HG03045 (cell line): Measurements from ENCODE around the gene FUT2.
"Not testable (repeated sequence)": the region's sequence is repeated elsewhere in the genome, so short reads cannot be mapped to it uniquely, and the experiment has no call there.

Source experiments
- ATAC-seq: cut with Tn5 transposase; IDR thresholded peaks from one replicate; pipeline ENCODE4 v1.9.1; 2021; ENCODE audit warnings: mild to moderate bottlenecking, moderate library complexity; ENCODE audit not compliant: unreplicated experiment

FUT2 gene

DNA sequence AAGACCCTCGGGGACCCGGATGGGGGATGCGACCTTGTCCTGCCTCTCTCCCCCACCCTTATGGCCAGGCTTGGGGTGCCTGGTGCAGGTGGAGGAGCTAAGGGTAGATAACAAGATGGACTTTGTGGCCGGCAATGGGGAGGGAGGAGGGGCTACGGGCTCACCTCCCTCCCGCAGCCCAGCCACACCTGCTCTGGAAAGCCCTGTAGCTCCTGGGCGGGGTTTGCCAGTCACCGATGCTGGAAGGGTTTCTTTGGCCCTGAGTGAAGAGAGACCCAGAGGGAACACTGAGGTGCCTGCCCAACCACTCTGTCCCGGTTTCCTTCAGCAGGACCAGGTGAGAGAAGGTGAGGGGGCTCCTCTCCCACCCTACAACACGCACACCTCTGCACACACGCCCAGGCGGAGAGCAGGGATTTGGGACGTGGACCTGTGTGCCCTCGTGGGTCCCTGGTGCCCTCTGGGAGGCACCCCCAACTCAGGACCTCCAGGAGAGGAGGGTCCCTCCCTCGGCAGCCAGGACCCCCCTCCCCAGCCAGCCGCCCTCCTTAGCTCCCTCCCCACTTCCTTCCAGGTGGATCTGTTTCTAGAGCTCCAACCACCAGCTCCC is at the start of gene FUT2:
FUT2 (plus strand) TSS at position 229 of the 610 bp plus-strand sequence. CDS start 6,986 bp downstream, outside the sequence.
- ATAC-seq: no peak

DNA sequence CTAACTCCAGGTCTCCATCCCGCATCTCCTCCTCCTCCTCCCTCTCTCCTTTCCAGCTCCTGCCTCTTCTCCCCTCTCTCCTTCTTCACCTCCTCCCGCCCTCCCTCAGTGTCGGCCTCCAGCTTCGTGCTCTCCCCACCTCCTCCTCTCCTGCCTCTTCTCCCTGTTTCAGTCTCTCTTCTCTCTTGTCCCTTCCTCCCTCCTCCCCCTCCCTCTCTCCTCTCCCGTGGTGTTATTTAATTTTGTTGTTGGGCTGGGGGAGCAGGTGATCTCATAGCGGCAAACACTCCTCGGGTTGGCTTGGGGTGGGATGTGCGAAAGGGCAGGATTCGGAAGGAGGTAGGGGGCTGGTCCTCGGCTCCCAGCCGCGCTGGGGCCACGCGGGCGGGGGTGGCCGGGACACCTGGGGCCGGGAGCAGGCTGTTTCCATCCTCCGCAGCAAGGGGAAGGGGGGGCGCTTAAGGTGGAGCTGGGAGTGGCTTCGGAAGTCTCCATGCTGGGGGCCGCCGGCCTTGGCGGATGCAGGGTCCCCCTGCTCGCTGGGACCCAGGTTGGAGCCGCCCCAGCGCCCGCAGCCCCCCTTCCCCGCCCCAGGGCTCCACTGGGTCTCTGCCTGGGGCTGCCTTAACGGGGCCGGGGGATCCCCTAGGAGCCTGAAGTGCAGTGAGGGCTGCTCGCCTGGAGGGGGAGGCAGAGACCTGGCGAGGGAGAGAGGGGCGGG is 49.6 kb upstream of the FUT2 start, which contains the start of gene CA11:
CA11 (minus strand) TSS at position 187 of the 721 bp plus-strand sequence. CDS start 555 bp downstream, outside the sequence.
- ATAC-seq: peak; percentile 76

DNA sequence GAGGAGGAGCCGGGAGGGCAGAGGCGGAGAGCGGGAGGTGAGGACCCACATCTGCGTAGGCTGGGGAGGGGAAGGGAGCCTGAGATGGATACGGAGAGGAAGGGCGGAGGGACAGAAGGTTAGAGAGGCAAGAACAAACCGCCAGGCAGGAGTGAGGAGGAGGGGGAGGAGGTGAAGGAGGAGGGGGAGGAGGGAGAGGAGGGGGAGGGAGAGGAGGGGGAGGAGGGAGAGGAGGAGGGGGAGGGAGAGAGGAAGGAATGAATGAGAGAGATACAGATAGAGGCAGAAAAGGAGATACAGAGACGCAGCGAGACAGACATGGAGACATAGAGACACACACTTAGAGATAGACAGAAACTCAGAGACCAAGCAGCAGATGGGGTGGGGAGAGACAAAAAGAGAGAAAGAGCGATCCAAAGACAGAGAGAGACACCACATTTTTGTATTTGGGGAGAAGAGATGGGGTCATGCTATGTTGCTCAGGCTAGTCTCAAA is 49.0 kb upstream of the FUT2 start:
- no peak for ATAC-seq

DNA sequence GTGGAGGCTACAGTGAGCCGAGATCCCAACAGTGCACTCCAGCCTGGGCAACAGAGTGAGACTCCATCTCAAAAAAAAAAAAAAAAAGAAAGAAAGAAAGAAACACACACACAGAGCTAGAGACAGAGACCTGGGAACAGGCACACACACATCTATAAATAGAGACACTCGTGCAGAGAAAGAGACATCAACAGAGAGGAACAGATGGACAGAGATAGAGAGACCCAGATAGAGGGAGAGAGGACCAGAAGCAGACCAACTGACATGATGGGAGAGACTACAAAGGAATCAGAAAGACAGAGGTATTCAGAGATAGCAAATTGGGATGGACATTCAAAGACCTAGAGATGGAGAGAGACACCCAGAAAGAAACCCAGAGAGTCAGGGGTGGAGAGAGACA is 47.6 kb upstream of the FUT2 start:
- no peak for ATAC-seq

DNA sequence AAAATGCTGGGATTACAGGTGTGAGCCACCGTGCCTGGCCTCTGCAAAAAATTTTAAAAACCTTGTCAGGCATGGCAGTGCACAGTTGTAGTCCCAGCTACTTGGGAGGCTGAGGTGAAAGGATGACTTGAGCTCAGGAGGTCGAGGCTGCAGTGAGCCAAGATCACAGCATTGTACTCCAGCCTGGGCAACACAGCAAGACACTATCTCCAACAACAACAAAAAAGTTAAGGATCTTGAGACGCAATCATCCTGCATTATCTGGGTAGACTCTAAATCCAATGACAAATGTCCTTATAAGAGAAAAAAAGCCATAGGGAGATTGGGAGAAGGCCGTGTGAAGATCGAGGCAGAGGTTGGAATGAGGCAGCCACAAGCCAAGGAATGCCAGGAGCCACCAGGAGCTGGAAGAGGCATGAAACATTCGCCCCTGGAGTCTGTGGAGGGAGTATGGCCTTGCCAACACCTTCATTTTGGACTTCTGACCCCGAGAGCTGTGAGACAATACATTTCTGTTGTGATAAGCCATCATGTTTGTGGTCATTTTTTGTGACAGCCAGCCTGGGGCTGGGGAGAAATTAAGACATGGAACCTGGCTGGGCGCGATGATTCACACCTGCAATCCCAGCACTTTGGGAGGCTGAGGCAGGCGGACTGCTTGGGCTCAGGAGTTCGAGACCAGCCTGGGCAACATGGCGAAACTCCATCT is 44.6 kb upstream of the FUT2 start:
- ATAC-seq: no peak

DNA sequence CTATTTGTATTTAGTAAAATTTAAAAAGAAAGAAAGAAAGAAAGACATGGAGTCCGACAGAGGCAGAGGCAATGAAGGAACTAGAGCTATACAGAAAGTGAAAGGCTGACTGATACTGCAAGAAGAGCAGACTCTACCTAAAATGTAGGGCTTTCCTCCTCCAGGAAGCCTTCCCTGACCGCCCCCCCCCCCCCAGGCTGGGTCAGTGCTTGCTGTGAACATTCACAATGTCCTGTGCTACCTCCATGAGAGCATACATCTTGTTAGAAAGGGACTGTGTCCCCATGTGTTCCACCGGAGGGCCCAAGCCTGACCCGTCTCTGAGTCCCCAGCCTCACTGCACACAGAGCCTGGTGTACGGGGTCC is 44.1 kb upstream of the FUT2 start:
- no peak for ATAC-seq

DNA sequence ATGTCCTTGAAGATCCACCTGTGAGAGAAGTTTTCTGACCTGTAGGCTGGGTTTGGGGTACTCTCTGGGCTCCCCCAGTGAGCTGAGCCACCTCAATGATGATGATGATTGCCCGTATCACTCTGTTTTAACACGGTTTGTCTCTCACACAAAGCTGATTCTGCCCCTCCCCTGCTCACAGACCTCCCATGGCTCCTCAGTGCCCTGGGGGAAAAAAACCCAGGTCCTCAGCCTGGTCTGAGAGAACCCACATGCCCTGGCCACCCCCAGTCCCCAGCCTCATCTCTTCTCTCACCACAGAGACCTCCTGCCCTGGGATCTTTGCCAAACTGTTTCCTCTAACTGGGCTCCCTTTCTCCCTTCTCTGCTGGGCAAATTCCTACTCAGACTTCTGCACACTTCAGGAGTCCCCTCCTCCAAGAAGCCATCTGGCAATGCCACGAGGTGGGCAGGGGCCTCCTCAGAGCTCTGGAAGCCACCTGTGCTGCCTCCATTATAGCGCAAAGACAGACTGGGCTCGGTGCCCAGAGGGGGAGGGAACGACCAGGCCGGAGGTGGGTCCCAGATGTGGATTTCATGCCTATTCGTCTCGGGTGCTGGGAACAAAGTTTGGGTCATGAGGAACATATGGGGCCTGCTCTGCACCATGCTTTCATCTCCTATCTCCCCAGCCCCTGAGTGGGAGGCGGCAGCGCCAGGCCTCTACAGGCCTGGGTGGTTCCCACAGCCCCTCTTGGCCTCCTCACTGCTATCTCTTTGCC is 41.3 kb upstream of the FUT2 start:
- no peak for ATAC-seq

DNA sequence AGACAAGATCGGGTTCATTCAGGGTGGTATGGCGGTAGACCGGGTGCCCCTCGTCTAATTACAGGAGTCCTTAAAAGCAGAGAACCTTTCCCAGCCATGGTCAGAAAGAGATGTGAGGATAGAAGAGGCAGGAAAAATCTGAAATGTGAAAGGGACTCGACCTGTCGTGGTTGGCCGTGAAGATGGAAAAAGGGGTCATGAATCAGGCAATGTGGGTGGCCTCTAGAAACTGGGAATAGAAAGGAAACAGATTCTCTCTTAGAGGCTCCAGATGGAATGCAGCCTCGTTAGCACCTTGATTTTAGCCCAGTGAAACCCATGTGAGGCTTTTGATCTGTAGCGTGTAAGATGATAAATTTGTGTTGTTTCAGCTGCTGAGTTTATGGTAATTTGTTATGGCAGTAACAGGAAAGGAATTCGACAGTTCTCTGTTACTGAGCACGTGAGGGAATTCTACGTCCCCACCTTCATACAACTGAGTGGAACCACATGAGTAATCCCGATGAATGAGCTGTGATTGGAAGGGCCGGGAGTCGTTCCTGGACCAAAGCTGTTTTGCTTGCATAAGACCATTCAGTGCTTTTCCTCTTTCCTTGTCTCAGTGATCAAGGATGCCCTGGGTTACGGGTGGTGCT is 38.8 kb upstream of the FUT2 start:
- no peak for ATAC-seq

DNA sequence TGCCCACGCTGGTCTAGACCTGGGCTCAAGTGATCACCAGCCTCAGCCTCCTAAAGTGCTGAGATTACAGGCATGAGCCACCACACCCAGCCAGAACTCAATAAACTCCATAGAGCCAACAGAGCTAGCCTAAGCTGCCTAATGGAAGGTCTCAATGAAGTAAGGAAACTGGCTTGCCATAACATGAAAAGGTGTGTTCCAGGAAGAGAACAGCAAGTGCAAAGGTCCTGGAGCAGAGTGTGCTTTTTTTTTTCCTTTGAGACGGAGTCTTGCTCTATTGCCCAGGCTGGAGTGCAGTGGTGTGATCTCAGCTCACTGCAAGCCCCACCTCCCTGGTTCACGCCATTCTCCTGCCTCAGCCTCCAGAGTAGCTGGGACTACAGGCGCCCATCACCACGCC is 37.9 kb upstream of the FUT2 start:
- not testable (repeated sequence) for ATAC-seq

DNA sequence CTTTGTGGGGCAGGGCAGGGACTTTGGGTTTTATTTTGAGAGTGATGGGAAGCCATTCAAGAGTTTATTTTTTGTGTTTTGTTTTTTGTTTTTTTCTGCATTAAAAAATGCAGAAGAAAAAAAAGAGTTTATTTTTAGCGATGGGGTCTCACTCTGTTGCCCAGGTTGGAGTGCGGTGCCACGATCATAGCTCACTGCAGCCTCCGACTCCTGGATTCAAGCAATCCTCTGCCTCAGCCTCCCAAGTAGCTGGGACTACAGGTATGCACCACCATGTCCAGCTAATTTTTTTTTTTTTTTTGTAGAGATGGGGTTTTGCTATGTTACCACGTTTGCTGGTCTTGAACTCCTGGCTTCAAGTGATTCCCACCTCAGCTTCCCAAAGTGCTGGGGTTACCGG is 37.3 kb upstream of the FUT2 start:
- no peak for ATAC-seq

DNA sequence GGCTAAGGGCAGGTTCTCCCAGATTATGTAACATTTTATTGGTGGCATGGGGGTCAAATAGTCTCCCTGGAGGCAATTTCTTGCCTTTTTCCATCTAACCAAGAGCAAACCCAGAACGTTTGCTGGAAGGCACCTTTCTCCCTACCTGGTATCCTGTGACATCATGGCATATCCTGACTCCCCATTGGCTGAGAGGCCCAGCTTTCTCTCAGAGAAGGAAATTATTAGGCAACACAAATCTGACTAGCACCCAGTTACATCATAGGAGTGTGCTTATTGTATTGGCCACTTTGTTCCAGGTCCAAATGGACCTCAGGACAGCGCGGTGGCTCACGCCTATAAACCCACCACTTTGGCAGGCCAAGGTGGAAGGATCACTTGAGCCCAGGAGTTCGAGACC is 36.0 kb upstream of the FUT2 start:
- ATAC-seq: no peak

DNA sequence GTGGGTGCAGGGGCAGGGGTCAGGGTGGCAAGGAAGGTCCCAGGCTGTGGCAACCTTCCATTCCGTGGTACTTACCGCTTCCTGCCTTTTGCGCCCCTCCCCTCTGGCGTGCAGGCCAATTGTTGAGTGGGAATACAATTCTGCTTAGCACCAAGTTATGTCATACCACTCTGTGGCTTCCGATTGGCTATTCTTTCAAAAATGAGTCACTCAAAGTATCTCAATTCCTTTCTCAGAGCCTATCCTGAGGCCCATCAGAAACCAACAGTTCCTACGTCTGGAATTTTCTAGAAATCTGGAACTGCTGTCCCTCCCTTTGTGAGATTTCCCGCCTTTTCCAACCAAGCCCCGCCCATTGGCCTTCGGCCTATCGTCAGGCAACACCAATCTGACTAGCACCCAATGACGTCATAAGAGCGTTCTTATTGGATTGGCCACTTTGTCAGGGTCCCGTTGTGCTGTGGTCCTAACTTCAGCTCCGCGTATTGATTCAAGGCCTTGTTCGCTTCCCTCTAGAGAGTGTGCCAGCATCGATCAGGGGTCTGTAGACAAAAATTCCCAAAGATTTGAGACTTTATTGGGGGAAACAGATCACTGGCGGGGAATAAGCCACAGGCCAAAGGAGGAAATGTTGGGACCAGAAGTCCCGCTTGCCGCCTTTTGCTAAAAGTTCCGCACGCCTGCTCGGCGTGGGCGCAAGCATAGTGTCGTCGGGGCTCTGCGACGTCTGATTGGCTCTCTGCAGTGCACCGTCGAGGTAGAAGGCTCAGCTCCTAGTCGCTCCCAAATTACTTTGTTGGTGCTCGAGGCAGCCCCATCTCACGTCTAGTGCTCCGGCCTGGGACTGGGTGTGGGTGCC is 34.7 kb upstream of the FUT2 start:
- peak; percentile 78 for ATAC-seq

DNA sequence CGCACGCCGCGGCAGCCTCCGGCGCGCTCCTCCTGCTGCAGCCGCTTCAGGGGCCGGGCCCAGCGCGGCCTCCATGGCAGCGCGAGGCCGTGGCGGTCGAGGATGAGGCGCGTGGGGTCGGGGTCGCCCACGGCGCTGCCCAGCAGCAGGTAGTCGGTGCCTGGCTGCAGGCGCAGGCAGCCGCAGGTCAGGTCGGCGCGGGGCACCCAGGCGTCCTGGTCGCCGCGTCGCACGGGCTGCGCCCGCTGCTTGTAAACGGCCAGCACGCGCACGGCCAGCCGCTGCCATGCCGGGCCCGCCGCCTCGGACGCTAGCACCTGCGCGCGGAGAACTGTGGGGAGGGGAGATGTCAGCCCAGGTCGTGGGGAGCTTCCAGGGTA is 34.1 kb upstream of the FUT2 start:
- no peak for ATAC-seq

DNA sequence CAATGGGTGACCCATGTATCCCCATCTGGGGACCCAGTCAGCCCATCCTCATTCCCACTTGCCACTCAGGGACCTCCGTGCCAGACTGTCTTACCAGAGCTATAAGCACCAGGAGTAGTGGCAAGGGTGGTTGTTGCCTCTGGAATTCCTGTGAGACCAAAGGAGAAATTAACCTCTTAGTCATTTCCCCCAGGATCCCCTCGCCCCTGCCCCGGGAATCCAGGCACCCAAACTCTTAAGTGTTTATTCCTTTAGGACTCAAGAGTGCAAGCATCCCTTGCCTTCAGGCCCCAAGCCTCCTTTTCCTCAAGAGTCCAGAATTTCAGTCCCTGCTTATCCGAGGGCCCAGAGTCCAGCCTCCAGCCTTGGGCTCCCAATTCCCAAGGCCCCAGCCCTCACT is 32.1 kb upstream of the FUT2 start:
- ATAC-seq: no peak

DNA sequence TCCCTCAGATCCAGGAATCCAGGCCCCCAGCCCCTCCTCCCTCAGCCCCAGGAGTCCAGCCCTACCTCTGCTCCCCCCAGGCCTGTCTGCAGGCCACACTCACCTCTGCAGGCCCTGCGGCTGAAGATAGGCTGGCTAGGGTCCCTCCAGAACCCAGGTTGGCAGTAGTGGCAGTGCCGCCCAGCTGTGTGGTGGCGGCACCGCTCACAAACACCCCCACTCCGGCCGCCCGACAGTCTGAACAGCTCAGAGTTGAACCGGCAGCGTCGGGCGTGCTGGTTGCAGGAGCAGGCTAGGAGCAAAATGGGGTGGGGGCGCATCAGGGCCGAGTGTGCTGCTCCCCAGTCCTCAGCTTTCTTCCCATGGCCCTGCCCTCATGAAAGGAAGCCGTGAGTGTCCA is 31.3 kb upstream of the FUT2 start:
- ATAC-seq: no peak

DNA sequence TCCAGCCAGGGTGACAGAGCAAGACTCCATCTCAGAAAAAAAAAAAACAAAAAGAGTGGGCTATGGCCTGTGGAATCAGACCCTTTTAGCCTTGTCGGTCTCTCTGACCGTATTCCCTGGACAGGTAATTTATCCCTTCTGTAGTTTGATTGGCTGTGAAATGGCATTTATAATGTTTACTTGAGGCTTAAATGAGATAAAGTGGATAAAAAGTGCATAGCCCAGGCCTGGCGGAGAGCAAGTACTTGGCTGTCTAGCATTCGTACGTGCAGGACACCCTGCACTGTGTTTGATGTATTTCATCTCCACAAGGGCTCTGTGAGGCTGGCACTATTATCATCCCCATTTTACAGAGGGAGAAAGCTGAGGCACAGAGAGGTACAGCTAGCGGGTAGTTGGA is 30.0 kb upstream of the FUT2 start:
- ATAC-seq: no peak

DNA sequence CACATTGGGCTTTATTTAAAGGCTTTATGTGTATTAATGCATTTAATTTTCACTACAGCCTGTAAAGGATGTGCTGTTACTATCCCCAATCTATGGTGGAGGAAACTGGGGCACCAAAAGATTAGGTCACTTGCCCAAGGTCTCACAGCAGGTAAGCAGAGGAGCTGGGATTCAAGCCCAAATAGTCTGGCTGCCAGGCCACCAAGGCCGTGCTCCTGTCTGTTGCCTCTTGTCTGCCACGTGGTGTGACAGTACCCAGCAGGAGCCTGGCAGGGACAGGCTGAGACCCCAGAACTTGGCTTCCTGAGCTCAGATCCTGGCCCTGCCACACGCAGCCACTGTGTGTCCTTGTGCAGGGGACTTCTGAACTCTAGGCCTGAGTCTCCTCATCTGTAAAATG is 27.4 kb upstream of the FUT2 start:
- no peak for ATAC-seq

DNA sequence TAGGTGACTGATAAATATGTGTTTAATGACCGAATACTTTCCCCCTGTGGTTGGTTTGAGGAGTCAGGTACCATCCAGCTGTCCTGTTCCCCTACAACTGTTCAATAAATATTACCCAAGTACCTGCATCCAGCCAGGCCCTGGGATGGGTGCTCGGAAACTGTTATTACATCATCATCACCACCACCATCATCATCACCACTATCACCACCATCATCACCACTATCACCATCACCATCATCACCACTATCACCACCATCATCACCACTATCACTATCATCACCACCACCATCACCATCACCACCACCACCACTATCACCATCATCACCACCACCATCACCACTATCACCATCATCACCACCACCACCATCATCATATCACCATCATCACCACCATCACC is 27.0 kb upstream of the FUT2 start:
- ATAC-seq: no peak

DNA sequence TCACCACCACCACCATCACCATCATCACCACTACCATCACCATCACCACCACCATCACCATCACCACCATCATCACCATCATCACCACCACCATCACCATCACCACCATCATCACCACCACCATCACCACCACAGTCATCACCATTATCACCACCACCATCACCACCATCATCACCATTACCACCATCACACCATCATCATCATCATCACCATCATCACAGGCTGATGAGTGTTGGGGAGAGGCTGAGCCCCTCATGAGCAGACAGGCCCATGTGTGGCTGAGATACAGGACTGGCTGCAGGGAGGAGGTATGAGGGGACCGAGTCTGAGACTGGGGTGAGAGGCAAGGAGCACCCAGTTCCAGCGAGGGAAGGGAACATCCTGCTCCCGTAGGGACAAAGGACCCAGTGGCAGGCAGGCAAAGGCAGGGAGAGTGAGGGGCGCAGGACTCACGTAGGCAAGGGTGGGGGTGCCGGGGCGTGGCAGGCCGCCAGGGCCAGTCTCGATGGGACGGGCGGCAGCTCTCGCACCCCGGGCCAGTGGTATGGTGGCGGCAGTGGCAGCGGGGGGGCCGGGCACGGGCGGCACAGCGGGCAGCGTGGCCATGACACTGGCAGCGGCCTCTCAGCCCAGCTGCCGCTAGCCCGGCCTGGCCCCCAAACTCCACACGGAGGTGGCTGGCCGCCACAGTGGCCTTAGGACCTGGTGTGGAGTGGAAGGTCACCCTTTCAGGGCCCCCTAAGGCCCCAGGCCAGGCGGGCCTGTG is 25.7 kb upstream of the FUT2 start:
- no peak for ATAC-seq
